ENCODE results near the gene ARID1B.
"Not testable (repeated sequence)": the region's sequence is repeated elsewhere in the genome, so short reads cannot be mapped to it uniquely, and the experiment has no call there.

- not testable (repeated sequence) for TF ChIP-seq NFRKB (IDR thresholded peaks at IDR 0.05; ENCODE audit: low read depth); POLR2A (conservative IDR thresholded peaks at IDR 0.05); ZKSCAN1 (IDR thresholded peaks at IDR 0.05; ENCODE audit: low read depth, low read length); ZBTB26 (CRISPR knock-in tag; IDR thresholded peaks at IDR 0.05); CTCF (IDR thresholded peaks at IDR 0.05 in 2 of 3, conservative IDR thresholded peaks at IDR 0.05 in 1 of 3; ENCODE audit: insufficient read depth in 2 of 3, low read depth in 1 of 3, low read length in 3 of 3); PKNOX1 (IDR thresholded peaks at IDR 0.05); CREB1 (IDR thresholded peaks at IDR 0.05); CREB1 (CRISPR knock-in tag; IDR thresholded peaks at IDR 0.05); PTRF (tag; IDR thresholded peaks at IDR 0.05)
These were observed 262.5 kb downstream of the ARID1B start for GRCh38 chr6:157039639-157040038.
